CD4-positive, alpha-beta T cell treated with Interleukin-17A for 4 hours (primary cell): Measurements from ENCODE around the gene PISD.
A peak's percentile ranks its signal among the peaks of the same experiment; 100 is the strongest.
"Not testable (repeated sequence)": the region's sequence is repeated elsewhere in the genome, so short reads cannot be mapped to it uniquely, and the experiment has no call there.

Experiments
- DNase-seq: peaks from one replicate; pipeline ENCODE4 v3.0.0-alpha.2; 2020; ENCODE audit warnings: mixed read lengths

PISD gene

GRCh38 chr22:31604746-31605705, 57.0 kb downstream of the PISD start:
- no peak for DNase-seq

GRCh38 chr22:31604137-31604705, 57.8 kb downstream of the PISD start:
- DNase-seq: no peak

GRCh38 chr22:31603574-31603973, 58.4 kb downstream of the PISD start:
- DNase-seq: no peak

GRCh38 chr22:31603081-31603525, 58.9 kb downstream of the PISD start:
- no peak for DNase-seq

- no peak for DNase-seq
Observed at GRCh38 chr22:31602259-31602952, 59.6 kb downstream of the PISD start.

- no peak for DNase-seq
Observed at GRCh38 chr22:31595271-31595670, 66.7 kb downstream of the PISD start.

- not testable (repeated sequence) for DNase-seq
Observed at GRCh38 chr22:31590161-31590560, 71.9 kb downstream of the PISD start.

- DNase-seq: no peak
Observed at GRCh38 chr22:31588970-31589675, 72.9 kb downstream of the PISD start.

- DNase-seq: no peak
Observed at GRCh38 chr22:31586137-31586920, 75.7 kb downstream of the PISD start.

- DNase-seq: peak; percentile 12
Observed at GRCh38 chr22:31585161-31585859, 76.7 kb downstream of the PISD start.

GRCh38 chr22:31584804-31585160, 77.2 kb downstream of the PISD start:
- DNase-seq: no peak

GRCh38 chr22:31583861-31584485, 78.0 kb downstream of the PISD start:
- no peak for DNase-seq

- no peak for DNase-seq
Observed at GRCh38 chr22:31579835-31580242, 82.2 kb downstream of the PISD start.

- no peak for DNase-seq
Observed at GRCh38 chr22:31578171-31578570, 83.8 kb downstream of the PISD start.

GRCh38 chr22:31577711-31578110, 84.3 kb downstream of the PISD start:
- DNase-seq: no peak

GRCh38 chr22:31575190-31575589, 86.8 kb downstream of the PISD start:
- DNase-seq: no peak

GRCh38 chr22:31574055-31574670, 87.9 kb downstream of the PISD start:
- no peak for DNase-seq

- DNase-seq: no peak
Observed at GRCh38 chr22:31572939-31573338, 89.1 kb downstream of the PISD start.

GRCh38 chr22:31569126-31569525, 92.9 kb downstream of the PISD start:
- no peak for DNase-seq
